Activated T-cell treated with anti-CD3 and anti-CD28 coated beads for 48 hours (primary cell): ENCODE data around the gene DYNLL1.
"Not testable (repeated sequence)": the region's sequence is repeated elsewhere in the genome, so short reads cannot be mapped to it uniquely, and the experiment has no call there.

Experiments used
- DNase-seq: peaks from one replicate; pipeline ENCODE4 v3.0.0-alpha.2; 2020; ENCODE audit warnings: low read depth

The DYNLL1 gene

DNA sequence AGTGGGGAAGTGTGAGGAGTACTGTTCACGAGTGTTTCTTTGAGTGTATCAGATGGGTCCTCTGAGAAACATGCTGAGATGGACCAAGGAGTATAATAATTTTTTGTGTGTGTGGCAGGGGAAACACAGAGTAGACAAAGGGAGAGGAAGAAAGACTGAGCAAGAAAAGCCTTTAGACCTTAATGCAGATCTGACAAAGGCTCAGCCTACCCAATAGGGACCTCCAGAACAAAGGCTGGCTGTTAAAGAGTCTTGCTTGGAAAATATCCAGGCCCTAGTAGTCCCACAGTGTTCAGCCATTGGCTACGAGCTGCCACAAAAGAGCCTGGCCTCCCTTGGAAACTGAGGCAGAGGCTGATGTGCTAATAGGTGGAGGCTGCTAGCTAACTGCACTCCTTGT is 19.6 kb downstream of the DYNLL1 start:
- DNase-seq = no peak

DNA sequence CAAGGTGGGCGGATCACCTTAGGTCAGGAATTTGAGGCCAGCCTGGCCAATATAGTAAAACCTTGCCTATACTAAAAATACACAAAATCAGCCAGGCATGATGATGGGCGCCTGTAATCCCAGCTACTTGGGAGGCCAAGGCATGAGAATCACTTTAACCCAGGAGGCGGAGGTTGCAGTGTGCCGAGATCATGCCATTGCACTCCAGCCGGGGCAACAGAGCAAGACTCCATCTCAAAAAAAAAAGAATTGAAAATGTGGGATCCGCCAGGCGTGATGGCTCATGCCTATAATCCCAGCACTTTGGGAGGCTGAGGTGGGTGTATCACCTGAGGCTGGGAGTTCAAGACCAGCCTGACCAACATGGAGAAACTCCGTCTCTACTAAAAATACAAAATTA is 23.4 kb downstream of the DYNLL1 start:
- DNase-seq = not testable (repeated sequence)

DNA sequence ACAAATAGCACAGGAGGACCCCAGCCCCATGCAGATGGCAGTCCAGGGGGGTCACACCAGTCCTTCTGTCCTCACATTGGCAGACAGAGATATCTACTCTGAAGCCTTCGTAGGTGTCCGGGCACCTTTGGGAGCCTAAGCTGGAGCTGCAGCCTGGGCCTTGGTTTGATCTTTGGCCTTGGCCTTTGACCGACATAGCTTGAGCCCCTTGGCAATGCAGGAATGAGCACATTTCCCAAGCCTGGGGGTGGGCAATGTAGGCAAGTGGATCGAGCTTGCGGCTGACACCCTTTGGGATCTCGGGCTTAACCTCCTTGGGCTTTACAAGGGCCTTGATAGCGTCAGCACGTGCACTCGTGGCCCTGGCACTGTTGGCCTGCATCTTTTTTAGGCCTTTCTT is 26.7 kb downstream of the DYNLL1 start:
- DNase-seq = no peak

DNA sequence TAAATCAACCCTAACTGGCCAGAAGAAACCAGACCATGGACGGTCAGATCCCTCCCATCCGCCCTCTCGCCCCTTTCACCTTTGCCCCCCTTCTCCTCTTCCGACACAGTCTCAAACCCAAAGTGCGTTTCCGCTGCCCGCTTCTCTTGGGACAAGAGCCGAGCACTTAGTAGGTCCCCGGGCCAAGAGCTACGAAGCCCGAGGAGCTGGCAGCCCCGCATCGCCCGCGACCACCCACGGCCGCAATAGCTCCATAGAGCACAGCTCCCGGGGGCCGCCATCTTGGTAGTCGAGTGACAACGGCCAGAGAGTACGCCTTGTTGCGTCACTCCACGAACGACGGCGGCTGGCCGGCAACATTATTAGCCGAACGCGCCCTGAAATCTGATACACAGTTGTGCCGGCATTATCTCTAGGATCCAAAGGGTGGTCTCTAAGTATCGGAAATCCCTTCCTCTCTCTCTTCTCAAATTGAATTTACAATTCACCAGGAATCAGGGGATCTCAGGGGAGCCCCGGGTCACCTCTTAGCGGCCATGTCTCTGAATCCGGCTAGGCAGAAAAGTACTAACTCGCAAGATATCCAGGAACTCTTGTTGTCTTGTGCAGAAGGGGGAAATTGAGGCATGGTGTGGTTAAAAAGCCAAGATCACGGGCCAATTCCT is 33.1 kb downstream of the DYNLL1 start, which contains the start of gene COQ5:
TSS of gene COQ5 (minus strand) at position 298 of the 665 bp plus-strand sequence. CDS start at position 281, 17 bp downstream.
- peak; percentile 79 for DNase-seq

DNA sequence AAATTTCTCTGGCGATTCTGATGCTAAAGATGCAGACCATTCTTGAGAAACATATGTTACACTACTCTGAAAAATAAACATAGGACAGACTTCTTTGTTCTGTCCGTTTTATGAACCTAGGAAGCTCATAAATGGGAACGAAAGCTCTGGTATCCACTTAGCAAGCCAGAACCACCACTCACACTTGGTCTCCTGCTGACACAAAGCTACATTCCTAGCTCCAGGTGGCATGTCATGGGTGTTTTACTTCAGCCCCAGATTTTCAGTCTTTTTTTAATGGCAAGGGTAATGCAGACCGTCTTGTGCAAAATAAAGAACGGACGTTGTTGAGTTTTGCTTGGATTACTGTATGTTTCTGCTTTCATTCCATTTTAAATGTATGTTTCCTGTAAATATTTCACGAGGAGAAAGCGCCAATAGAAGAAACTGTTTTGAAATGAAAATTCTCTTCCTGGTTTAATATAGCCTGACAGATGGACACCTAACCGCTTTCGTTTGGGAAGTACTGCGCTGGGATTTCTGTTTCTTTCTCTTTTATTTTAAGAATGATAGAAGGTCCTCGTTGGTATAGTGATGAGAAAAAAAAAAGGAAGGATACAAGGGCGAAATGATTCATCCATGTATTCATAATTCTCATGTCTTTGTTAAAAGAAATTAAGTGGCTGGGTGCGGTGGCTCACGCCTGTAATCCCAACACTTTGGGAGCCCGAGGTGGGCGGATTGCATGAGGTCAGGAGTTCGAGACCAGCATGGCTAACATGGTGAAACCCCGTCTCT is 33.9 kb downstream of the DYNLL1 start:
- no peak for DNase-seq

DNA sequence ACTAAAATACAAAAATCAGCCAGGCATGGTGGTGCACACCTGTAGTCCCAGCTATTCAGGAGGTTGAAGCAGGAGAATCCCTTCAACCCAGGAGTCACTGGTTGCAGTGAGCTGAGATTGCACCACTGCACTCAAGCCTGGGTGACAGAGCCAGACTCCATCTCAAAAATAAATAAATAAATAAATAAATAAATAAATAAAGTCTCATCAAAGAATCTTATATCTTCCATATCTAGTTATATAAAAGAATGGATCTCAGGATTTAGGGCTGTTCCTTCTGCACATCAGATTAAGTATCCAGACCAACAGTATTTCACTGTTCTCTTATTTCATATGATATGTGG is 34.5 kb downstream of the DYNLL1 start:
- DNase-seq = not testable (repeated sequence)

DNA sequence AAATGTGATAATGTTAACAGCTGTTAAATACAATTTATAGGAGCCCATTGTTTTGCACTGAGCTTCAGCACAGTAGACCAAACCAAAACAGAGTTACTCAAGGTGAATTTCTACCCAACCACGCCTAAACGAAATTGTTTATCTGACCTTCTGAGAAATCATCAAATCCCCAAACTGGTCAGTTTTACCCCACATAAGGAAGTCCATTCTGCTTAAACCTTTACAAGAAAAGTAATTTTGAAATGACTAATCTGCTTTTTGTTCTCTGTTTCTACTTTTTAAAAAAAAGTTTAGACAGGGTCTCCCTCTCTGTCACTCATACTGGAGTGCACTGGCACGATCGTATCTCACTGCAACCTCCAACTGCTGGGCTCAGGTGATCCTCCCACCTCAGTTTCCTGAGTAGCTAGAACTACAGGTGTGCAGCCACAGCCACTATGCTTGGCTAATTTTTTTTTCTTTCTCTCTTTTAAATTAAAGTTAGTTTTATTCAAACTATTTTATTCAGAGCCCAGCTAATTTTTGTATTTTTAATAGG is 36.9 kb downstream of the DYNLL1 start:
- DNase-seq = no peak

DNA sequence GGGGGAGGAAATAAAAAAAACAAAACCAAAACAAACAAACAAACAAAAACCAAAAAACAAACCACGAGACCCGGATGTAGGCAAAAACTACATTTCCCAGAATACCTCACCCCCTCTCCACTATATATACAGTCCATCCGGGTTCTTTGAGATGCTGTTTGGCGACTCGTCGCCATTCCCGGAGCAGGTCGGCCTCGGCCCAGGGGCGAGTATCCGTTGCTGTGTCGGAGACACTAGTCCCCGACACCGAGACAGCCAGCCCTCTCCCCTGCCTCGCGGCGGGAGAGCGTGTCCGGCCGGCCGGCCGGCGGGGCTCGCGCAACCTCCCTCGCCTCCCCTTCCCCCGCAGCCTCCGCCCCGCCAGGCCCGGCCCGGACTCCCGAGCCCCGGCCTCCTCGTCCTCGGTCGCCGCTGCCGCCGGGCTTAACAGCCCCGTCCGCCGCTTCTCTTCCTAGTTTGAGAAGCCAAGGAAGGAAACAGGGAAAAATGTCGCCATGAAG is 38.3 kb downstream of the DYNLL1 start, which contains the start of gene RNF10:
TSS of gene RNF10 (plus strand) at position 154 of the 500 bp plus-strand sequence. CDS start 456 bp downstream, outside the sequence.
- peak; percentile 47 for DNase-seq

DNA sequence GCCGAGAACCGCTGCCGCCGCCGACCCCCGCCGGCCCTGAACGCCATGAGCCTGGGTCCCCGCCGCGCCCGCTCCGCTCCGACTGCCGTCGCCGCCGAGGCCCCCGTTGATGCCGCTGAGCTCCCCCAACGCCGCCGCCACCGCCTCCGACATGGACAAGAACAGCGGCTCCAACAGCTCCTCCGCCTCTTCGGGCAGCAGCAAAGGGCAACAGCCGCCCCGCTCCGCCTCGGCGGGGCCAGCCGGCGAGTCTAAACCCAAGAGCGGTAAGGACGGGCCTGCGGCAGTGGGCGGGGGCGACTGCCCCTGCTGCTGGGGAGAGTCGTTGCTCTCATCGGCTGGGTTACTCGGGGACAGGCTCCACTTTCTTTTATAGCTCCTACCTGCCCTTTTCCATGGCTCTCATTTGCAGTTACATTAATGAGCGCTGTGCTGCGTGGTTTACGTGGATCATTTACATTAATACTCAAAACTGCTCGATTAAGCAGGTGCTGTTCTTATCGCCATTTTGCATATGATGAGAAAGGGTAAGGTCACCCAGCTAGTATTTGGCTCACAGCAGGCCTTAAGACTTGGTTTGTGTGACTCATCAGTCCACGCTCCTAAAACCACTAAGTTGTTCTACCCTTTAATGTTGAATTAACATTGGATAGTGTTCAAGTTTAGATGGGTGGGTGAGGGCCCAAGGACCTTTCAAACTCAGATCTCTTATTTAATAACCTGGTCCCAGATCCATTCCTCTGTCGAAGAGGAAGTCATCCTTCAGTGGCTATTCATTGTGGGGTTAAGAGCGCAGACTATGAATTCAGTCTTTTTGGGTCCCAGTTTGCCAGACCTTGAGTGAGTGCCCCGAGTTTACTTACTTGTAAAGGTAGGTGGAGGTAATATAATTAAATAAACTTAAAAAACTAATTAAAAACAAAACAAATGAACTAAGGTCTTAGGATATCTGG is 39.1 kb downstream of the DYNLL1 start:
- peak; percentile 43 for DNase-seq

DNA sequence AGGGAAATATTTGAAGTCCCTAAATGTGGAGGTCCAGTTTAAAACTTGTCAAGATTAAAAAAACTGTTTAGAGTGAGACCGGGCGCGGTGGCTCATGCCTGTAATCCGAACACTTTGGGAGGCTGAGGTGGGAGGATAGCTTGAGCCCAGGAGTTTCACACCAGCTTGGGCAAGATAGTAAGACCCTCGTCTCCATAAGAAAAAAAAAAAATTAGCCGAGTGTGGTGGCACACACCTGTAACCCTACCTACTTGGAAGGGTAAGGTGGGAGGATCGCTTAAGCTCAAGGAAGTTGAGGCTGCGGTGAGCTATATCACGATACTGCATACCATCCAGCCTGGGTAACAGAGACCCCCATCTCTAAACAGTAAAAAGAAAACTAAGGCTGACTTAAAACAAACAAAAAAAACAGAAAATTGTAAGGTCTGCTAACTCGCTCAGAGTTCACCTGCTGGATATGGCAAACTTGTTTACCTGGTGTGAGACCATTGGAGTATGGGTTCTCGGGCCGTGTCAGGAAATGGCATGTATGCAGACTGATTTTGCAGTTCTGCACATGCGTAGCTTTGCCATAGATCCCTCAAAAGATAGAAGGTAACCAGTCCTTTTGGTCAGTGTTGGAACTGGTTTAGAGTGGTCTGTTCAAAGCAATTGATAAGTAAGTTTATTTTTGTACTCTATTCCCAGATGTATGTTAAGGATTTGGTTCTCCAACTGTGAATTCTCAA is 40.3 kb downstream of the DYNLL1 start:
- no peak for DNase-seq

DNA sequence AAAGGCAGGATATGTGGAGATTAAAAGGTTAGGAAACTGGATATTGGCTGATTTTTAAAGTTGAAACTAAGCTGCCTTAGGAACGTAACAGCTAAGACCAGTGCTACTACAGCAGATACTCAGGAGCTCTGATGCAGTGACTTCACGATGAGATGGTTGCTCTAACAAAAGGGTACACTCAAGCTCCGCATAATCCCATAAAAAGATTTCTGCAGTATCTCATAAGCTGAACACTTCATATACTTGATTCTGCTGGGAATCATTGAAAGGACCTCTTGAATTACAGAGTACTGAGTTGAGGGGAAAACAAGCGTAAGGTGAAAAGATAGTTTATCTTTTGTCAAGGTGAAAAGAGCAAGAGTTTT is 41.9 kb downstream of the DYNLL1 start:
- no peak for DNase-seq

DNA sequence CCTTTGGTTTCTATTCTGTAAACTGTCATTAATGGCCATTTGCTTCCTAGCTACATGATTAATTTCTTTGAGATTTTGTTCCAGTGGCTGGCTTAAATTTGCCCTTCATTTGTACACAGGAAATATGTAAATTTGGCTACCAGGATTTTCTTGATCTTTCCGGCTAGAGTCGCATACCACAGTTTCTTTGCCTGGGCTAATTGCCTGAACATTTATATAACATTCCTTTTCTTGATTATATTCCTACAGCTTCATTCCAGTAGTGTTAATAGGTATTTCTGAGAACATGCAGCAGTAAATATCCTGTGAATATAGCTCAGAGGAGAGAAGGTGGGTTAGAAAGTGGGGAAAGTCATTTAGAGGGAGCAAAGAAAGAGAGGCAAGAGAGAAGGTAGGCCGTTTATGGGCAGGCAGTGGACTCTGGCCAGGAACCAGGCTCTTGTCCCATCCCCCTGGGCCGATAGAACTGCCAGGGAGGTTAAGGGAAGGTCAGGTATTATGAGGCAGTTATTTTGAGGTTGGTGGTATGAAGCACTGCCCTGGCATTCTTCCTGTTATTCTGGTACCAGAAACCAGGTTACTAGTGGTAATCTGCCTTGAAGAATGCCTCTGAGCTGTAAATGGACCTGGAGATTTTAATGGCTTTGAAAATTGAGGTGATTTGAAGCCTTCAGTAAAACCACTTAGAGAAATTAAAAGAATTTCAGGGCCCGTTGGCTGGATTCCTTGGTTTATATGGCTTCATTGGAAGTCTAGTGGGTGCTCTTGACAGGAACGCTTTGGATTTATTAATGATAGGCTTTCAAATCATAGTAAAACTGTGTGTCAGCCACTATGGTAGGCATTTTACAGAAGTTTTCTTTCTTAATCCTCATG is 42.6 kb downstream of the DYNLL1 start:
- no peak for DNase-seq

DNA sequence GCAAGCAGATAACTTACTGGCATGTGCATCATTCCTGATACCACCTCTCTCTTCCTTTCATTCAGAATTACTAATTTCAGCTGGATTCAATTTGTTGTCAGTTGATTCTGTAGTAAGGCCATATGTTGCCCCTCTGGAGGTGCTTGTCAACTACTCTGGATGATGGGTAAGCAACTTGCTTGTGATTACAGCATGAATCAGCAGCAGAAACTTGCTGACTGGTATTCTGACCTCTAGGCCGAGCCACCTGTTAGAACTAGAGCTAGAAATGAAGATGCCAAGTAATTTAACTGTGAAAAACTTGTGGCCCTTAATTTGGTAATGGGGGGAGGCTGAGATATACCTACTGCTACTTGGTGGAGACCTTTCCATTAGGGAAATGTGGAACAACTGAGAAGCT is 43.4 kb downstream of the DYNLL1 start:
- DNase-seq = no peak

DNA sequence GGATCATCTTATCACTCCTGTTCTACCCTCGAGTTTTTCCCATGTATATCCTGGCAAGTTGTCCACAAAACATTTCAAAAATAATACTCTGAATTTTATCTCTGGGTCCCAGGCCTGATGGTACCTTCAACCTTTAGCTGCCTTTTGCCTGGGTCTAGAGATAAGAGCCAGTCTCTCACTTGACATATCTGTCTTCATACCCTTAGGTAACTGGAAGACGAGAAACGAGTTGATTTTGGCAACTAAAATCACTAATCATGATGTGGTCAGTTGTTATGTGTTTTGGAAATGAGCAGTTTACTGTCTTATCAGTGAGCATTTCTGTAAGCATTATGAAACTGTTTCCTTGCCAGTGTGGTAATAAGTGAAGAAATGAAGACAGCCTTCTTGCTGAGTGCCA is 44.5 kb downstream of the DYNLL1 start:
- DNase-seq = no peak

DNA sequence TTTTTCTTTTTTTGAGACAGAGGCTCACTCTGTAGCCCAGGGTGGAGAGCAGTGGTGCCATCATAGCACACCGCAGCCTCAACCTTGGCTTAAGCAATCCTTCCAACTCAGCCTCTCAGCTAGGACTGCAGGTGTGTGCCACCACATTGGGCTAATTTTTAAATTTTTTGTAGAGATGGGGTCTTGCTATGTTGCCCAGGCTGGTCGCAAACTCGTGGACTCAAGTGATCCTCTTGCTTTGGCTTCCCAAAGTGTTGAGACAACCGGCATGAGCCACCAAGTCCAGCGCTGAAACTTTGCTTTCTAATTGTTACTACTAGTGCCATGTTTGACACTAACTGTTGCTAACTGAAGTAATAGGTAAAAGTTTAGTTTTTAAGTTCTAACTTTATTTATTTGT is 46.3 kb downstream of the DYNLL1 start:
- DNase-seq = no peak

DNA sequence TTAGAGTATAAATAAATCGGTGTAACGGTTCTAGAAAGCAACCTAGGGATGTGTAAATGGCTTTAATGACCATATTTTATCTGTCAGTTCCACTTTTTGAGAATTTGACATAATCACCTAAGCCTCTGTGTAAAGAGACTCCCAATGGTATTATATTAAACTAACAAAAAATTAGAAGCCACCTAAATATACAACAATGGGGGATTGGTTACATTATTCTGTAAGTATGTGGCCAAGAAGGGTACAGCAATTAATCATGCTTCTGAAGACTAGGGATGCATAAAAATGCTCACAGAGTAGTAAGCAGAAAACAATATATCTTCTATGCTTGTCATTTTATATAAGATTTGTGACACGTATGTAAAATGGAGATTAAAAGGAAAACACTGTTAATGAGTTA is 48.8 kb downstream of the DYNLL1 start:
- DNase-seq = no peak

DNA sequence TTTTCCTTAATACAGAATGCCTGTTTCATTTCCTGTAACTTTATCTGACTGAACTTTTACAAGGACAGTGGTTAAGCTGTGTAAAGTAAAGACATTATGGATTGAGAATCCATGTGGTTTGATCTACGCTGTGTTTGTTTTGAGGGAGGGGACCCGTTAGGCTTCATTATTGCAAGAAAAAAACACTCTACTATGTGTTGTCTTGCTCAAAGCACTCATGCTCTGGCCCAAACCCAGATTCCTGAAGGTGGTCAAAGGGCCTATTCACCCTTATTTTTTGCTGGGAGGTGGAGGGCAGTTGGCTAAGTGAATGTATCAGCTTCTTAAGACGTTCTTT is 50.1 kb downstream of the DYNLL1 start:
- DNase-seq = no peak
